Stimulated activated CD4-positive, alpha-beta T cell treated with anti-CD3 and anti-CD28 coated beads, Interleukin-2, amount 100 ng/mL, for 48 hours (primary cell): ENCODE results near the gene PPFIA2.

Experiments
- DNase-seq, 2 donors: peaks; one replicate each; pipeline ENCODE4 v3.0.0-alpha.2; 2020

PPFIA2 gene

GRCh38 chr12:81333812-81334211 lies 425.3 kb downstream of the PPFIA2 start:
- no peak for DNase-seq

- no peak for DNase-seq
Measured at GRCh38 chr12:81332054-81332453, 427.1 kb downstream of the PPFIA2 start.

- DNase-seq = no peak
Measured at GRCh38 chr12:81330480-81330879, 428.7 kb downstream of the PPFIA2 start.

- no peak for DNase-seq
Measured at GRCh38 chr12:81329085-81329484, 430.1 kb downstream of the PPFIA2 start.

GRCh38 chr12:81327425-81327824 lies 431.7 kb downstream of the PPFIA2 start:
- no peak for DNase-seq

GRCh38 chr12:81325086-81325485 lies 434.1 kb downstream of the PPFIA2 start:
- DNase-seq = no peak

GRCh38 chr12:81314903-81315531 lies 444.1 kb downstream of the PPFIA2 start:
- no peak for DNase-seq

GRCh38 chr12:81303935-81304334 lies 455.2 kb downstream of the PPFIA2 start:
- DNase-seq = no peak

GRCh38 chr12:81300454-81300853 lies 458.7 kb downstream of the PPFIA2 start:
- no peak for DNase-seq

- DNase-seq = no peak
Measured at GRCh38 chr12:81297601-81298000, 461.5 kb downstream of the PPFIA2 start.

GRCh38 chr12:81296556-81297305 lies 462.4 kb downstream of the PPFIA2 start:
- DNase-seq = no peak

GRCh38 chr12:81295251-81295650 lies 463.9 kb downstream of the PPFIA2 start:
- no peak for DNase-seq

GRCh38 chr12:81294325-81295190 lies 464.6 kb downstream of the PPFIA2 start:
- DNase-seq = no peak

GRCh38 chr12:81288651-81289050 lies 470.5 kb downstream of the PPFIA2 start:
- DNase-seq = no peak

GRCh38 chr12:81284137-81284536 lies 475.0 kb downstream of the PPFIA2 start:
- no peak for DNase-seq

- no peak for DNase-seq
Measured at GRCh38 chr12:81274637-81275529, 484.3 kb downstream of the PPFIA2 start.

GRCh38 chr12:81270385-81270784 lies 488.8 kb downstream of the PPFIA2 start:
- DNase-seq = no peak

- no peak for DNase-seq
Measured at GRCh38 chr12:81263072-81263471, 496.1 kb downstream of the PPFIA2 start.

GRCh38 chr12:81261508-81262207 lies 497.5 kb downstream of the PPFIA2 start:
- no peak for DNase-seq

- no peak for DNase-seq
Measured at GRCh38 chr12:81259360-81259759, 499.8 kb downstream of the PPFIA2 start.

- DNase-seq = no peak
Measured at GRCh38 chr12:81257947-81258551, 501.1 kb downstream of the PPFIA2 start.
